Measurements from ENCODE around the gene C1orf21. TPM values are rescaled to one million over a fixed set of nuclear protein-coding genes. Genes with fewer than 3 reads are reported as not detected.

The C1orf21 gene
- total RNA-seq, 1 donor from 2014 or later, result 15.6 TPM

- no peak for TF ChIP-seq CTCF (IDR thresholded peaks at IDR 0.05)
- Mint-ChIP-seq H3K4me1 (ENCODE audit: low read depth) (peaks cover 35% of the 10 kb centered on the region), H3K9me3 (ENCODE audit: low read depth) (peaks cover 1% of the 10 kb centered on the region), H3K27me3 (ENCODE audit: low read depth) (peaks cover 2% of the 10 kb centered on the region), H3K4me3 (ENCODE audit: unreplicated experiment) (no peak overlapping the region), H3K27ac (ENCODE audit: unreplicated experiment) (no peak overlapping the region), H3K36me3 (ENCODE audit: low read depth) (no peaks in the 10 kb centered on the region)
- DNase-seq (ENCODE audit: low spot score), result no peak
Observed at GRCh38 chr1:184647471-184647870, 260.6 kb downstream of the C1orf21 start.

- no peak for DNase-seq (ENCODE audit: low spot score)
- H3K27ac Mint-ChIP-seq (ENCODE audit: unreplicated experiment), result no peak overlapping the region
- peaks cover 2% of the 10 kb centered on the region for H3K27me3 Mint-ChIP-seq (ENCODE audit: low read depth)
- peaks cover 35% of the 10 kb centered on the region for H3K4me1 Mint-ChIP-seq (ENCODE audit: low read depth)
- no peak overlapping the region for H3K4me3 Mint-ChIP-seq (ENCODE audit: unreplicated experiment)
- TF ChIP-seq CTCF (IDR thresholded peaks at IDR 0.05), result no peak
- peaks cover 5% of the 10 kb centered on the region for H3K9me3 Mint-ChIP-seq (ENCODE audit: low read depth)
- no peaks in the 10 kb centered on the region for H3K36me3 Mint-ChIP-seq (ENCODE audit: low read depth)
Observed at GRCh38 chr1:184648160-184648855, 261.5 kb downstream of the C1orf21 start.

GRCh38 chr1:184648856-184649201 is 262.0 kb downstream of the C1orf21 start:
- Mint-ChIP-seq H3K9me3 (ENCODE audit: low read depth) (peaks cover 5% of the 10 kb centered on the region), H3K27ac (ENCODE audit: unreplicated experiment) (peak overlapping the region; percentile 97), H3K4me3 (ENCODE audit: unreplicated experiment) (no peak overlapping the region), H3K4me1 (ENCODE audit: low read depth) (peaks cover 35% of the 10 kb centered on the region), H3K27me3 (ENCODE audit: low read depth) (peaks cover 2% of the 10 kb centered on the region), H3K36me3 (ENCODE audit: low read depth) (no peaks in the 10 kb centered on the region)
- no peak for DNase-seq (ENCODE audit: low spot score)
- no peak for TF ChIP-seq CTCF (IDR thresholded peaks at IDR 0.05)

GRCh38 chr1:184649451-184649888 is 262.6 kb downstream of the C1orf21 start:
- no peaks in the 10 kb centered on the region for H3K27me3 Mint-ChIP-seq (ENCODE audit: low read depth)
- TF ChIP-seq CTCF (IDR thresholded peaks at IDR 0.05), result no peak
- peak overlapping the region; percentile 48 for H3K4me3 Mint-ChIP-seq (ENCODE audit: unreplicated experiment)
- peak overlapping the region; percentile 97 for H3K27ac Mint-ChIP-seq (ENCODE audit: unreplicated experiment)
- H3K4me1 Mint-ChIP-seq (ENCODE audit: low read depth), result peaks cover 39% of the 10 kb centered on the region
- peaks cover 5% of the 10 kb centered on the region for H3K9me3 Mint-ChIP-seq (ENCODE audit: low read depth)
- DNase-seq (ENCODE audit: low spot score), result no peak
- no peaks in the 10 kb centered on the region for H3K36me3 Mint-ChIP-seq (ENCODE audit: low read depth)

- H3K4me1 Mint-ChIP-seq (ENCODE audit: low read depth), result peaks cover 39% of the 10 kb centered on the region
- H3K9me3 Mint-ChIP-seq (ENCODE audit: low read depth), result peaks cover 5% of the 10 kb centered on the region
- no peak overlapping the region for H3K27ac Mint-ChIP-seq (ENCODE audit: unreplicated experiment)
- no peak for DNase-seq (ENCODE audit: low spot score)
- no peaks in the 10 kb centered on the region for H3K27me3 Mint-ChIP-seq (ENCODE audit: low read depth)
- no peak overlapping the region for H3K4me3 Mint-ChIP-seq (ENCODE audit: unreplicated experiment)
- no peaks in the 10 kb centered on the region for H3K36me3 Mint-ChIP-seq (ENCODE audit: low read depth)
- no peak for TF ChIP-seq CTCF (IDR thresholded peaks at IDR 0.05)
Observed at GRCh38 chr1:184650177-184650866, 263.5 kb downstream of the C1orf21 start.
